ENCODE data around the gene PTPRM.
A peak's percentile ranks its signal among the peaks of the same experiment; 100 is the strongest.

Gene PTPRM

DNA sequence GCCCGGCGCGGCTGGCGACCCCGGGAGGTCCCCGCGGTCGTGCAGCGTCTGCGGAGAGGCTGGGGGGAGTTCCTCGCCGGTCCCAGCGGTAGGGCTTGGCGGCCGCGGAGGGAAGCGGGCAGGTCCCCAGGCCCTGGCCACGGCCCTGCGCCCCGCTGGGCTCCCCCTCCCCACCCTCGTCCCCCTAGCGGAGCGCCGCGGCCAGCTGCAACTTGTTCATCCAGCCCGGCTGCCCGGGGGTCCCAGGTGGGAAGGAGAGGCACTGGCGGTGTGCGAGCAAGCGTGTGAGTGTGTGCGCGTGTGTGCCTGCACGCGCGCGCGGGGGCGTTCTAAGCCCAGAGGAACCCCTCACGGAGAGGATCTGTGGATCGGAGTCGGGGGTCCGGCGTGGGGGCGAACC is 1.3 kb downstream of the PTPRM start:
- DNase-seq: no peak

DNA sequence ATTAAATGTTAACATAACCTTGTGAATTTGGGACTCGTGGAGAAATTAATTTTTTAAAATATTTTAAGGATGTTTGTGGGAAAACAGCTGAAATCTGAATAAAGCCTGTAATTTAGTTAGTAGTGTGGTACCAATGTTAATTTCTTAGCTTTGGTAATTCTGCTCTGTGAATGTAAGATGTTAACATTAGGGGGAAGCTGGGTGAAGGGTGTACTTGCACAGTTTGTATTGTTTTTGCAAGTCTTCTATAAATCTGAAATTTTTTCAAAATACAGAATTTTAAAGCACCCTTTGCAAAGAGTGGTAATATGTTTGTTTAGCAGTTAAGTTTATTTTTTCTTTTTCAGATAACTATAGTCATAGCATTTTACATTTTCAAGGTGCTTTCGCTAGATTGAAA is 4.5 kb downstream of the PTPRM start:
- DNase-seq: no peak

DNA sequence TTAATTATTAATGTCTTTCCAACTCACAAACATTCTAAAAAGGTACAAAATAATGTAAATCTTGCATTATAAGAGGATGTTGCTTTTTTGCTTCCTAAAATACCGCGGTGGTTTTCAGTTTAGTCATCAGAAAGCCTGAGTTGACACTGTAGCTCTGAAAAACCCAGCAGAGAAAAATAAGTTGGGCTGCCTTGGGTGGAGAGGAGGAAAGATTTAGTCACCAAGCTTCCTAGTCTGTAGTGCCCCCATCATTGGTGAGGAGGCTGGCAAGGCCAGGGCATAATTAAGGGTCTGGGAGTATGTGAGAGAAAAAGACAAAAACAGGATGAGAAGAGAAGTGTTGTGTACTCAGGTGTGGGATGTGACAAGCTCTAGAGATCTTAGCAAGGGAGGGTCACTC is 5.7 kb downstream of the PTPRM start:
- no peak for DNase-seq

DNA sequence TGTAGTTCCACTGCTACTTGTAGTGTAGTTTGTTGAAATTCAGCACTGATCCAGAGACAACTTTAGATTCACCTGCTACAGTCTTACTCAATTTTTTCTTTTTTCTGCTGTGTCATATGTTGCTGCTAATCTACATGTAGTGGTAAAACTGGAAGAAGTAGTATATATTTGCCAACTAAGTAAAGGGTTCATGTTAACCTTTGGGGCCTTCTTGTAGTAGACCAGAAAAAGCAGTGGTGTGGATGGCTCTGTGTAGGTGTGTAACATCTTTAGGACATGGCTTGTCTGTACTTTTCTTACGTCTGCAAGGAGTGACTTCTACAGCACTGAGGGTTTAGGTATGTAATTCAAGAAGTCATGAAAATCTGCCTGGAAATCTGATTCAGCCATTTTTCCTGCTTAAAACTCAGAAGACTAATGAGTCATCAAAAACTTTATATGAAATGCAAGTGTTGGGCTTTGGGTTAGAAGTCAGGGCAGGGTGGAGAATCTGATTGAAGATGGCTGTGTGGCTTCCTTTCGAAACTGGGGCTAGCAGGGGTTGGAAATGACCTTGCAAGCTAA is 8.4 kb downstream of the PTPRM start:
- DNase-seq: no peak

DNA sequence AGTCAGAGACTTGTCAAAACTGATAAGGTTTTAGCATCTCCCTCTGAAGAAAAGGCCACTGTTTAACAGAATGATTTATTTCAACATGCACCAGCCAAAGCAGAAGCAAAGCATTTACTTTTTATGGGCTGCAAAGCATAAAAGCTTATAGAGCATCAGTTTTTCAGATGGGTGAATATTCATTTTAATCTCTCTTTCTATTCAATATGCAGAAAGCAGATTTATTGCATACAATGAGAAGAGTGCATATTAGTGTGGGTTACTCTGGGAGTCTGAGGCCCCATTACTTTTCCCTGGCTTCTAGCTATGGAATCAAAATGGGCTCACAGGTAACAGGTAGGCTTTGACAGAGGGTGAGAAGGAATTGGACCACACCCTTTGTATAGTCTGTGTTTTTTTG is 9.0 kb downstream of the PTPRM start:
- no peak for DNase-seq

DNA sequence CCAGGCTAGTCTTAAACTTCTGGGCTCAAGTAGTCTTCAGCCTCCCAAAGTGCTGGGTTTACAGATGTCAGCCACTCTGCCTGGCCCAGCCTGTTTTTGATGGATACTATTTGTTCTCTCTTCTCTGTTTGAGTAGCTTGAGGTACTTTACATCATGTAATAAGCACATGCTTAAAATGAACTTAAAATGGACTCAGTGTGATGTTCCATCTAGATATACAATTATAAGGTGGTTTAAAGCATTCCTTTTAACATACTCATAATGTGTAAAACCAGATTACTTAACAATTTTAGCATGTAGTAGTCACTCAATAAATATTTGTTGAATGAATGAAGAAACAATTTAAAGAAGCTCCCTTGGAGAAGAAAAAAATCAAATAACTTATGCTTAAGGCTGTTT is 9.6 kb downstream of the PTPRM start:
- no peak for DNase-seq

DNA sequence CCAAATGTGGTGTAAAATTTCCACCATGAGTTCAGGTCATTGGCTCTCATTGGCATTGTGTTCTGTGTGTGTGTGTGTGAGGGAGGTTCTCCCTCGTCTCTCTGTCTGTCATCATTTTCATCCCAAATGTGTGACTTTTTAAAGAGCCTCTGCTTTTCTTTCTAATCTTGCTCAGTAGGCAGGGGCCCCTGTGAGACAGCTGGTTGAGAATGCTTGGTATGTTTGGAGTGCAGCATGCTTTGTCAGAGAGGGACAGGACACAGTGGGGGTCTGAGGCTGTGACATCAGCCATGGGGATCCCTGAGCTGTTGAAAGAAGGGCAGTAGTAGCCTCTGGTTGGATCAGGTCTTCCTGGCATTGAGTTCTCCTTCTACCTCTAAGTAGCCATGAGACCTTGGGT is 10.6 kb downstream of the PTPRM start:
- no peak for DNase-seq

DNA sequence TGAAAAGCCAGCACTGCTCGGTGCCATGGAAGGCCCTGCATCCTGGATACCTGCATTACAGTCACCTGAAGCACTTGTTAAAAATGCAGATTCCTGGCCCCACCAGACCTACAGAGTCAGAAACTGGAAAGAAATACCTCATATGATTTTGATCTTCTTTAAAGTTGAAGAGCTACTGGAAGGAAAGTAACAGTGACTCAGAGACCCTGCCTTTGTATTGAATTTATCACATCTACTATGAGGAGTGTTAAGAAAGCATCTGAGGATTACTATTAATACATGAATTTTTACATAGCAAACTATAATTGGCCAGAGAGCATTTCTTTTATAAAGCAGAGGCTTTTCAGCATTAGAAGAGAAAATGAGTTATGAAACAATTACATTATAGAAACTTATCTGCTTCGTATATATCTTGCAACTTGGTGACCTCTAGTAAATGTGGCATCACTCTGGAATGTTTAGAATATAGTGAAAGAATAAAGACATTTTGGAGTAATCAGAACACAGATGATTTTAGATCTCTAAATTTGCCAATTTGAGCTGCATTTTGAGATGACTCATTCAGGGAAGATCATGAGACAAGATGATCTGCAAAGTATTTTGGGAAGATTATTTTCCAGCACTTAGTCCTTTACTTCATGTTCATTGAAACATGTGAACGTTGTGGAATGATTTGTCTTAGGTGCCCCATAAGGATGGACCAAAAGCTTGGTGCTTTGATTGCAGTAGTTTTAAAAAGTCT is 12.2 kb downstream of the PTPRM start:
- no peak for DNase-seq

DNA sequence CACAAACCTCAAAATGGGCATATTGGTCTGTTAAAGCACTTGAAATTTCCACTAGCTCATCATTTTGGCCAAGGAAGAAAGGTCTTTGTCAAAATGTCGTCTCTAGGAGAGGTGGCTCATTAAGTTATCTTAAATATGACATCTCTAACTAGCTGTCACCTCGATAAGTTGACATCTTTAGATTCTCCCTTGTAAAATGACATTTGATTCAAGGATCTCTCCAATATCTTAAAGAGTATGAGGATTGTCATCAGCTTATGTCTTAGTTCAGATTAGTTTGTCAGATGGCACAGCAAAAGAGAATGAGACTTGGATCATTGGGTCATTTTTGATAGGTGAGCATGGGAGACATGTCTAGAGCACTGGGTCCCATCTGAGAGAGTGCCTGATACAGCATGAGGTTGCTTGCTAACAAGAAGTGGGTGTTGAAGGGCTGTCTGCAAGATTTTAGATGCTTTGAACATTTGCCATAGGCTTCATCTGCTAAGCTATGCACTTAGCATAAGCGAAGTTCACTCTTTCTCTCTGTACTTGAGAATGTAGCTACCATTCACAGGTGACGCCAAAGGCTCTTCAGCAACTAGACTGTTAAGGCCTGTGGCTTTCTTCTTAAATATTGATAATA is 12.9 kb downstream of the PTPRM start:
- DNase-seq: no peak

DNA sequence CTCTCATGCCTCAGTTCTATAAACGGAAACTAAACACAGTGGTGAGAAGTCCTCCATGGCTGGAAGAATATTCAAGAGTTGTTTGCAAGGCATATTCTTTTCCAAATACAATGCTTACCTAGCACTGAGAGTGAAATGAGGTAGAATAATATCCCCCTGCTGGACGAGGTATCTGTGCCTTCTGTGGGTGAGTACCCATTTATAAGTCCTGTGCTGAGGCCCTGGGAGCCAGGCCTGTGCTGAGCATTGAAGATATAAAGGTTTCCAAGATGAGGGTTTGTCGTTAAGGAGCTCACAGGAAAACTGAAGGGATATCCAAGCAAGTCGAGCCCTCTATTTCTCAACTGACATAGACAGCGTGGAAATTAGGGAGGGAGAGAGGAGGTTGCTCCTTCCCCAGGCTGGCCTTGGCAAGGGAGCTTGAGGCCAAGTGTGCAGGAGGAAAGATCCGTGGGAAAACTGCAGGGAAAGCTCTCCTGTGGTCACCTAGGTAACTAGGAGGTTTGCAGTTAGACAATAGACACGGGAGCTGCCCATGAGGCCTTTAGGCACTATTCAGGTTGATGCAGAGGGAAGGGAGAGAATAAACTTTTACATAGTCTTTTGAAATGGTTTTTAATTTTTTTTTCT is 17.6 kb downstream of the PTPRM start:
- no peak for DNase-seq

DNA sequence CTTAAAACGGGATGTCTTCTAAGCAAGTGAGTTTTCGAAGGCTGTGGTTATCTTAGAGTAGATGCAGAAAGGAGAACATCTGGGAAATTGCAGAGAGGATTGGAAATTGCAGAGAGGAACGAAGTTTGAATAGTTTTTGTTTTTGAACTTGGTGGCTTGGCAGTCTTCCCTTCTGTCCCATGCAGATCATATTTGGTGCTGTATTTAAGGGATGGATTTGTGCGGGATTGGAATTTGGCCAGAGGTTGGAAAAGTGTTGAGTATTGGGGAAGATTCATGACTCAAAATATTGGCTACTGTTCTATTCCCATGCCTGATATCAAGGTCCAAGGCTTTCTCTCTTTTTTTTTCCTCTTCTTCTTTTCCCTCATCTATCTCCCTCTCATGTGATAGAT is 18.2 kb downstream of the PTPRM start:
- no peak for DNase-seq

DNA sequence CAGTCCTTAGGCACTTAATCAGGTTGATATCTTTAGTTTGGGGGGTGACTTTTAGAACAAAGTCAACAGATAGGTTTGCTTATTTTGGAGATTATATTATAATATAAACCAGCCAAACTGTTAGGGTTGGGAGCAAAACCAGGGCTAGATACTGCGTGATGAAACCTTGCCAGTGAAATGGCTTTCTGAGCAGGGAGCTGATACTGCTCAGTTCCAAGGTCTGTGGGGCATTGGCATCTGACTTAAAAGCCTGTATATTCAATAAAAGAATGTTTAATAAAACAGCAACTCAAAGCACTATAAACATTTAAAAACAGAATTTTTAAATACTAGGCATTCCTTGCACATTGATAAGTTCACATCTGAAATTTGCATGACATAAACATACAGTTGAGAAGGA is 19.3 kb downstream of the PTPRM start:
- no peak for DNase-seq

DNA sequence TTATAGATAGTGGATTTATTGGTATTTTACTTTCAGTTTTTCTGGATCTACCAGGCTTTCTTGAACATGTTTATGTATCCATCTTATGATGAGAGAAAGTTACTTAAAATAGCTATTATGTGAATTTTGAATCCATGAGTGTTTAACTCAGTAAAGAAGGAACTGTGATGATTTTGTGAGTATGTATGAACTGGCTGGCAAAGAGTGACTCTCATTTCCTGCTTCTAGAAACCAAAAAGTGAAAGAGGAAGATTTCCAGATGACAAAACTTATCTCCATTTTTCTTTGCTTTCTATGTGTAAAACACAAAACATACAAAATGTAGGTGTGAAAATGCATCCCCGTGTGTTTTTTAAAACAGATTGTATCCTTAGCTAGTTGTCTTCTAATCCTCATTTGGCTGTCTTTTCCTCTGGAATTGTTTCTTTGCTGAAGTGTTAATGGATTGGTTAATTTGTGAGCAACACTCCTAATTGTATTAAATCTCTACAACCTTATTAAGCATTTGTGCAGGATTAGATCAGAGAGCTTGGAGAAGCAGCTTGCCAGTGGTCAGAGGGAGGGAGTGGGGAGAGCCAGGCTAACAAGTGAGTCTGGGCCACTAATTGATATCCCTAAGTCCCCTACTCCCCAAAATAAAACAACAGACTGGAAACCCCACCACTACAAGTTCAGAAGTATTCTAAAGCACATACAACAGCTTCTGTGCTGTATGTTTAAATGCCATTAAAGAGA is 23.9 kb downstream of the PTPRM start:
- DNase-seq: no peak

DNA sequence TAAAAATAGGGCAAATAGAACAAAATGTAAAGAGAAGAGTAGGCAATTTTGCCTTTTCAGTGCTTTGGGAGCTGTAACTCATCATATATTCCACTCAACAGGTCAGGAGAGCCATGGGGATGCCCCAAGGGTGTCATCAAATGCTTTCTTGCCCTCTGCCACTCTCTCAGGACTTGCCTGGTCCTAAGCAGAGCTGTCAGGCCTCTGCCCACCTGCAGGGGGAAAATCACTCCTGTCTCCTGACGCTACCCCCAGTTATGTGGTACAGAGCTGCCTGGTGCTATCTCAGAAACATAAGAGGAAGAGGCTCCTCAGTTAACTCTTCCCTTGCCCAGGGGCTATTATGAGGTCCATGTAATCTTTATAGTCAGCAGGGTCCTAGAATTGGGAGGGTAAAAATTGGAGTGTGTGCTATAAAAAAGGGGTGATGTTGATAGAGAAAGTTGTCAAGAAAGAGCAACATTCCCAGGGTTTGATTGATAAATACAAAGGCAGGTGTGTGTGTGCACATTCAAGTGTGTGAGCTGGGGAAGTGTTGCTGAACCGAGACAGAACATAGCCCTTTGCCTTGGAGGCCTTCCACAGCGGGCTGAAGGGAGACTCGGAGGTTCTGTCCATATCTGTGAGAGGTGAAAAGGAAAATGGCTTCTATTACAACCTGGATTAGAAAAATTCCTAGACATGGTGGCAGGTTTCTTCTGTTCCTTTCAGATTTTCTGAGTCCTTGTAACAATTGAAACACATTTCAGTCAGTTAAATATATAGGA is 25.4 kb downstream of the PTPRM start:
- no peak for DNase-seq

DNA sequence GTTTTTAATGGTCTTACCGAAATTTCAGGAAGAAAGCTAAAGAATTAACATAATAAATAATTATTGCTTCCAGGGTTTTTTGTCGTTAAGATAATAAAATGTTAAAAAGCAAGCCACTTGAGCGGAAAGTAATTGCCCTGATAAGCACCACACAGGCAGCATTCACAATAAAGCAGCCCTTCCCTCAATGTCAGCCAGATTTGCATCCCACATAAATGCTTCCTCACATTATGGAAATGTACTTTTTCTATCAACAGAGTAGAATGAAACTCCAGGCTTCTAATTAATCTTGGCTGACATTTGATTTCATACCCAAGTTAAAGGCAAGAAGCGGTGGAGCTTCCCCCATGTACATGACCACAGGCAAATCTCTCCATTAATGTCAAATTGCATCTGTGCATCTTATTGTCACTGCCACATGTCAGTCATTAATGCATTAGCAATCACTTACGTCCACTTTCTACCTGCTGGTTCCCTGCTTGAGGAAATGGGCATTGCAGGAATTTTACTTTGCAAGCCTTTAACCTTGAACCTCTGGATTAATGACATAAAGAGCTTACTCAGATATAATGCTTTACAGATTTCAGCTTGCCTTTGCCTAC is 26.2 kb downstream of the PTPRM start:
- DNase-seq: peak; percentile 64

DNA sequence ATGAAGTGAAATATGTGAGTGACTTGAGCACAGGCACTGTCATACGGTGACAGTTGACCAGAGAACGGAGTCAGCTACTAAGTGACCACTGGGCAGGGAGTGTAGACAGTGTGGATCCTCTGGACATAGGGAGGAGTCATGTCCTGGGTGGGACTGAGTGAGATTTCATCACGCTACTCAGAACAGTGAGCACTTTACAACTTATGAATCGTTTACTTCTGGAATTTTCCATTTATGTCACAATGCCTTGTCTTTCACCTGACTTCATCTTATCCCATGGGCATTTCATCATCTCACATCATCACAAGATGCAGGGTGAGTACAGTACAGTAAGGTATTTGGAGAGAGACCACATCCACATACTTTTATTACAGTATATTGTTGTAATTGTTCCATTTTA is 29.0 kb downstream of the PTPRM start:
- no peak for DNase-seq

DNA sequence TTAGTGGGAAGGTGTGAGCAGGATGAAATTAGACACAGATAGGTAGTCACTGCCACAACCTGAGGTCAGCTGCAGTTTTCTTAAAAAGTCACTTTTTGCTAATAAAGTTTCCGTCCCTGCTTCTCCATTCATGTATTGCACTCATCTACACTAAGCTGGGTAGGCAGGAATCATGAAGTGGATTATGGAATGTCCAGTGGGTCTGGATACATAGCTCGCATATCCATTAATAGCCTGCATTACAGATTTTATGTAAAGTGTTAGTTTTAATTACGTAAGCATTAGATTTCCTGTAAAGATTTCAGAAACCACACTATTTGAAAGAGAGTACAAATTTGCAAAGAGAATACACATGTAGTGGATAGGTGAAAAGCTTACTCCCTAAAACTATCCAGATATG is 30.4 kb downstream of the PTPRM start:
- DNase-seq: no peak

DNA sequence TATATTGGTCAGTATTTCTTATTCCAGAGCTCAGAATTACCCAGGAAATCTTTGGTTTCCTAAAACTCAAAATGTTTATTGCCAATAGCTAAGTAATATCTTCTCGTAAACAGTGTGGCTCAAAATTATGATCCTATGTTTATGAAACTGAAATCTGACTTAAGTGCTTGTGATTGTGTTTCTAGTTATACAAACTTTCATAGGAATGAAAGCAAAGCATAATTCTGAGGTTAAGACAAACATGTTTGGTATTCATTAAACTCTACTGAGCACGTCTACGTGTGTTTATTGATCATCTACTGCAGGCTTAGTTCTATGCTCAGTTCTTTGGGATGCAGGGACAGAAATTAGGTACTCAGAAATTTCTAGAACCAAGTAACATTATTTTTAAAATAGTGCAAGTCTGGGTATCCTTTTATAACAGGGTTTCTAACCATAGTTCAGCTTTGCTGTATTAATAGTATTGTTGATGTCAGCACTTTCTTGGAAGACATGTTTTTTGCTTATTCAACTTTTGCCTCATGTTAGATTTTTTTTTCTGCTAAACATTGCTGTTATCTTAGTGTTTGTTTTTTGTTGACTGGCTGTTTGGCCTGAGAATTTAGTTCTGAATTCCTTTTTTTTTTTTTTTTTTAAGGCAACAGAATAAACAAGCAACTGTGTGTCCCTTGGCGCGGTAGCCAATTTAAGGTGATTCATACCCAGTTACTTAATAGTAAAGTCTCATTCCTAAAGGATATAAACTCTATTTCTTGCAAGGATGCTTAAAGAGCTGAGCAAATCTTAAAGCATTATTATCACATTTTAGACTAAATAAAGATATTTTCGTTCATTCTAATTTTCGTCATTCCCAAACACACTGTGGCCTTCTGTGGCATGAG is 31.3 kb downstream of the PTPRM start:
- DNase-seq: no peak

DNA sequence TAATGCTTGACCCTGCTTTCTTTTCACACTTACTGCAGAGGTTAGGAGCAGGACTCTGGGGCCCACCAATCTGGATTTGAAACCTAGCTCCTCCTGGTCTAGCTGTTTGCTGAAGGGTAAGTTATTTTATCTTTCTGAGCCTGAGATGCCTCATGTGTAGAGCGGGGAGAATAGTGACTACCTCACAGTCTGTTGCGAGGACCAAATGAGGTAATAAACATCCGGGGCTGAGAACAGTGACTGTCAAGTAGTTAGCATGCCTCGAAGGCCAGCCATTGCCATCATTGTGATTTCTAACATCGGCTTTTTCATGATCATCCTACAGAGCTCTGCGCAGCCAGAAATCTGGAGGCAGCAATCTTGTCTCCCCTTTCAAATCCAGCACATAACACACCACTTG is 32.9 kb downstream of the PTPRM start:
- DNase-seq: no peak

DNA sequence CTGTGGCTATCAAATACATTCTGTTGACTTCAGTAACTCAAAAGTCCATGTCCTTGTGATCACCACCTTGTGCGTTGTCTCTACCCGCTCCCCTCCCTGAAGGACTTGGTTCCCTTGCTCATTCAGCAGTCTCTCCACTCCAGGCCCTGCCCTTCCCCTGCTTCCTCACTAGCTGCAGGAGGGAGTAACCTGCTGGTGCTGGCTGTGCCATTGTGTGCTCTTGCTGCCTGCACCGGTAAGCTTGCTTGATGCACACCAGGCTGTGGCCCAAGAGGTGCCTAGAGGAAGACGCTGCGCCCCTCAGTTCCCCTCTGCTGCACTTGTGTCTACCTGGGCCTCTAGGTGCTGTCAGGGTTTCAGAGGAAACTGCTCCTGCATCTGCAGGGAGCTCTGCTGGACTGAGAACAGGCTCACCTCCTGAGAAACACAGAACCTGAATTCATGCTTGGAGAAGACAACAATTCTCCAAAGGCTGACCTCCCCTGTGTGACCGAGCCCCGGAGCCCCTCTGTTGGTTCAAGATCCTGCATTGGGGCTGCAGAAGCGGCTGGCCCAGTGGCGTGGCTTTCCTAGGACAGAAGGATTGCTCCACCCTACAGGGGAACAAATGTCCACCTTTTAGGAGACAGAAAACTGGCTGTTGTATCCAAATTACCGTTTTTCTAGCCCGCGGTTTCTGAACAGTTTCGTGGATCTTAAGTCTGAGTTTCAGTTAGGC is 33.6 kb downstream of the PTPRM start:
- no peak for DNase-seq

DNA sequence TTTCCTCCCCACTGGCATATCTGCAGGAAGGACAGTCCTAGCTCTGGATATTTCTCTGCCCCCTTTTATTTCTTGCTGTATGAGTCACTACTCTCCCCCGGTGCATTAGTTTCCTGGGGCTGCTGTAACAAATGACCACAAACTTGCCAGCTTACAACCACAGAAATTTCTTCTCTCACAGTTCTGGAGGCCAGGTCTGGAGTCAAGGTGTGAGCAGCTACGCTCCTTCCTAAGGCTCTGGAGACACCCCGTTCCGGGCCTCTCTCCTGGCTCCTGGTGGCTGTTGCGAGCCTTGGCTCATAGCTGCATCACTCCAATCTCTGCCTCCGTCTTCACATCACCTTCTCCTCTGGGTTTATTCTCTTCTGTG is 34.1 kb downstream of the PTPRM start:
- no peak for DNase-seq
